OCI-LY7 (cell line): ENCODE data around the gene ZNF598.

Source experiments
- EZH2phosphoT487 ChIP-seq: fragments of 200-600 bp; sonication (generic); IDR thresholded peaks from 2 replicates; pipeline ENCODE4 v1.6.1; 2018; ENCODE audit warnings: low read depth, borderline replicate concordance, mild to moderate bottlenecking, mixed run types, antibody characterized with exemption, low read length, moderate library complexity, mixed read lengths
- TF ChIP-seq, protein P1 (sequence below): fragments of 200-600 bp; sonication (generic); conservative IDR thresholded peaks from 2 replicates; pipeline ENCODE4 v1.5.1; 2014; ENCODE audit warnings: mild to moderate bottlenecking, antibody characterized with exemption, low read length, moderate library complexity, mixed read lengths

DNA sequence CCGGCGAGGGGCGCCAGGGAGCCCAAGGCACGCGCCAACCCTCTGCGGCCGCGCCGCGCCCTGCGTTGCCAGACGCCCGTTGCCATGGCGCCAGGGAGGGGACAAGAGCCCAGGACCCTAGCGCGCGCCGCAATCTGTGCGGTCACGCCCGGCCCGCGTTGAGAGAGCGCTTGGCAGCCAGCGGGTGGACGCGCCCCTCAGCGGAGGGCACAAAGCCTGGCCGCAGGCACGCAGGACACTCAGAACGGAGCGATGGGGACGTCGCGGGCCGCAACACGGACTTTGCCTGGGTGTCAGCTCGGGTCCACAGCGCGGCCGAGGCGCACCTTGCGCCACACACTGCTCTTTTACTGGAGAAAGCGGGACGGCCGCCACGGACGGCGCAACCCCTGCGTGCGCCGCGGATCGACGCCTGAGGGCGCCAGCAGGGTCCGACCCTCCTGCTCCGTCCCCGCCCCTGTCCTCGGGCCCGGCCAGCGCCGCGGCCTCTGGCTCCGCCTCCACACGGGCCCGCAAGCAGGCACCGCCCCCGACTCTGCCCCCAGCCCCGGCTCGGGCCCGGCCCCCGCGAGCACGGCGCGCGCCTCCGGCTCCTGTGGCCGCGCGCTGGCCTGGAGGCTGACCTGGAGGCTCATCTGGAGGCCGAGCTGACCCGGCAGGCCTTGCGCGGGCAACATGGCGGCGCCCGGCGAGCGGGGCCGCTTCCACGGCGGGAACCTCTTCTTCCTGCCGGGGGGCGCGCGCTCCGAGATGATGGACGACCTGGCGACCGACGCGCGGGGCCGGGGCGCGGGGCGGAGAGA lies 25.9 kb downstream of the ZNF598 start, which contains the start of gene GFER:
- TF ChIP-seq, protein P1, sequence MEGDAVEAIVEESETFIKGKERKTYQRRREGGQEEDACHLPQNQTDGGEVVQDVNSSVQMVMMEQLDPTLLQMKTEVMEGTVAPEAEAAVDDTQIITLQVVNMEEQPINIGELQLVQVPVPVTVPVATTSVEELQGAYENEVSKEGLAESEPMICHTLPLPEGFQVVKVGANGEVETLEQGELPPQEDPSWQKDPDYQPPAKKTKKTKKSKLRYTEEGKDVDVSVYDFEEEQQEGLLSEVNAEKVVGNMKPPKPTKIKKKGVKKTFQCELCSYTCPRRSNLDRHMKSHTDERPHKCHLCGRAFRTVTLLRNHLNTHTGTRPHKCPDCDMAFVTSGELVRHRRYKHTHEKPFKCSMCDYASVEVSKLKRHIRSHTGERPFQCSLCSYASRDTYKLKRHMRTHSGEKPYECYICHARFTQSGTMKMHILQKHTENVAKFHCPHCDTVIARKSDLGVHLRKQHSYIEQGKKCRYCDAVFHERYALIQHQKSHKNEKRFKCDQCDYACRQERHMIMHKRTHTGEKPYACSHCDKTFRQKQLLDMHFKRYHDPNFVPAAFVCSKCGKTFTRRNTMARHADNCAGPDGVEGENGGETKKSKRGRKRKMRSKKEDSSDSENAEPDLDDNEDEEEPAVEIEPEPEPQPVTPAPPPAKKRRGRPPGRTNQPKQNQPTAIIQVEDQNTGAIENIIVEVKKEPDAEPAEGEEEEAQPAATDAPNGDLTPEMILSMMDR, result peak; percentile 59; the same call in 1 of the 2 replicates
- TF ChIP-seq EZH2phosphoT487, result no peak
